ENCODE measurements around the gene DUS2.

DNA sequence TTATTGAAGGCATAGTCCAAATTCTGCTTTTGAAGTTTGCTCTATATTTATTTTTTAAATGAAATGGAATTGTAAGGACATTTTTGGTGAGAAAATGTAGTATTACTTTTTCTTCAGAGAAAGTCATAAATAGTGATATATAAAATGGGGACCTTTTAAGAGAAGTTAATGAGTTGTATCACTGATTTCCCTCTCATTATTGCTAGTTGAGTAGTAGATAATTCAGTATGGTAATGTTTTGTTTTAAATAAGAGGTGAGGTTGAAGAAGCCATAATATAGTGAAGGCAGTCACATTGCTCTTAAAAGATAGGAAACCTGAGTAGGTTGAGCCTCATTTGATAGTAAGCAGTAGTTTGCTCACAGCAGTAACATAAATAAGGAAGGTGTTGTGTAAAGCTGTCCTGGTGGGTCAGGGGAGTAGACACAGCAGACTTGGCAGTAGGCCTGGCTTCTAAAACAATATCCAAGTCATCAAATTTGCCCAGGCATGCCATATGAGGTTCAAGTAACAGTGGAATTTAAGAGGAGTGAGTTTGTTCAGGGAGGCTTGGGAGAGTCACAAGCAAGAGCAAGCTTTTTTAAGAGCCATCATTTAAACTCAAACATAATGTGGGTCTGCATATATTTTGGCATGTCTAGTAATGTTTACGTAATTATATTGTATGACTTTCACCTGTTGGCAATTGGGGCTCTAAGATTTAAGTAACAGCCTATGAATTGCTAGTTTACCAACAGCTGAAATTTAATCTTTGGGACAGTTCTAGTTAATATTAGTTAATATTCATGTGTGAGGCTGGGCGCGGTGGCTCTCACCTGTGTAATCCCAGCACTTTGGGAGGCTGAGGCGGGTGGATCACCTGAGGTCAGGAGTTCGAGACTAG lies 68.5 kb downstream of the DUS2 start:
- TF ChIP-seq, protein P1, sequence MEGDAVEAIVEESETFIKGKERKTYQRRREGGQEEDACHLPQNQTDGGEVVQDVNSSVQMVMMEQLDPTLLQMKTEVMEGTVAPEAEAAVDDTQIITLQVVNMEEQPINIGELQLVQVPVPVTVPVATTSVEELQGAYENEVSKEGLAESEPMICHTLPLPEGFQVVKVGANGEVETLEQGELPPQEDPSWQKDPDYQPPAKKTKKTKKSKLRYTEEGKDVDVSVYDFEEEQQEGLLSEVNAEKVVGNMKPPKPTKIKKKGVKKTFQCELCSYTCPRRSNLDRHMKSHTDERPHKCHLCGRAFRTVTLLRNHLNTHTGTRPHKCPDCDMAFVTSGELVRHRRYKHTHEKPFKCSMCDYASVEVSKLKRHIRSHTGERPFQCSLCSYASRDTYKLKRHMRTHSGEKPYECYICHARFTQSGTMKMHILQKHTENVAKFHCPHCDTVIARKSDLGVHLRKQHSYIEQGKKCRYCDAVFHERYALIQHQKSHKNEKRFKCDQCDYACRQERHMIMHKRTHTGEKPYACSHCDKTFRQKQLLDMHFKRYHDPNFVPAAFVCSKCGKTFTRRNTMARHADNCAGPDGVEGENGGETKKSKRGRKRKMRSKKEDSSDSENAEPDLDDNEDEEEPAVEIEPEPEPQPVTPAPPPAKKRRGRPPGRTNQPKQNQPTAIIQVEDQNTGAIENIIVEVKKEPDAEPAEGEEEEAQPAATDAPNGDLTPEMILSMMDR (IDR thresholded peaks at IDR 0.05; ENCODE audit: low read depth, low read length, missing input control) = no peak
- TF ChIP-seq RXRA (IDR thresholded peaks at IDR 0.05) (peak in 1 of 2 donors; percentile 7), YY1 (IDR thresholded peaks at IDR 0.05) (no peak), GABPA (IDR thresholded peaks at IDR 0.05 in 1 of 2, conservative IDR thresholded peaks at IDR 0.05 in 1 of 2) (no peak), RAD21 (IDR thresholded peaks at IDR 0.05) (peak in 1 of 2 donors; percentile 16), JUND (IDR thresholded peaks at IDR 0.05) (no peak), TAF1 (conservative IDR thresholded peaks at IDR 0.05) (no peak), SP1 (IDR thresholded peaks at IDR 0.05) (no peak)
- TF ChIP-seq, protein P2, sequence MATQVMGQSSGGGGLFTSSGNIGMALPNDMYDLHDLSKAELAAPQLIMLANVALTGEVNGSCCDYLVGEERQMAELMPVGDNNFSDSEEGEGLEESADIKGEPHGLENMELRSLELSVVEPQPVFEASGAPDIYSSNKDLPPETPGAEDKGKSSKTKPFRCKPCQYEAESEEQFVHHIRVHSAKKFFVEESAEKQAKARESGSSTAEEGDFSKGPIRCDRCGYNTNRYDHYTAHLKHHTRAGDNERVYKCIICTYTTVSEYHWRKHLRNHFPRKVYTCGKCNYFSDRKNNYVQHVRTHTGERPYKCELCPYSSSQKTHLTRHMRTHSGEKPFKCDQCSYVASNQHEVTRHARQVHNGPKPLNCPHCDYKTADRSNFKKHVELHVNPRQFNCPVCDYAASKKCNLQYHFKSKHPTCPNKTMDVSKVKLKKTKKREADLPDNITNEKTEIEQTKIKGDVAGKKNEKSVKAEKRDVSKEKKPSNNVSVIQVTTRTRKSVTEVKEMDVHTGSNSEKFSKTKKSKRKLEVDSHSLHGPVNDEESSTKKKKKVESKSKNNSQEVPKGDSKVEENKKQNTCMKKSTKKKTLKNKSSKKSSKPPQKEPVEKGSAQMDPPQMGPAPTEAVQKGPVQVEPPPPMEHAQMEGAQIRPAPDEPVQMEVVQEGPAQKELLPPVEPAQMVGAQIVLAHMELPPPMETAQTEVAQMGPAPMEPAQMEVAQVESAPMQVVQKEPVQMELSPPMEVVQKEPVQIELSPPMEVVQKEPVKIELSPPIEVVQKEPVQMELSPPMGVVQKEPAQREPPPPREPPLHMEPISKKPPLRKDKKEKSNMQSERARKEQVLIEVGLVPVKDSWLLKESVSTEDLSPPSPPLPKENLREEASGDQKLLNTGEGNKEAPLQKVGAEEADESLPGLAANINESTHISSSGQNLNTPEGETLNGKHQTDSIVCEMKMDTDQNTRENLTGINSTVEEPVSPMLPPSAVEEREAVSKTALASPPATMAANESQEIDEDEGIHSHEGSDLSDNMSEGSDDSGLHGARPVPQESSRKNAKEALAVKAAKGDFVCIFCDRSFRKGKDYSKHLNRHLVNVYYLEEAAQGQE (IDR thresholded peaks at IDR 0.05) = no peak
- TF ChIP-seq, protein P3, sequence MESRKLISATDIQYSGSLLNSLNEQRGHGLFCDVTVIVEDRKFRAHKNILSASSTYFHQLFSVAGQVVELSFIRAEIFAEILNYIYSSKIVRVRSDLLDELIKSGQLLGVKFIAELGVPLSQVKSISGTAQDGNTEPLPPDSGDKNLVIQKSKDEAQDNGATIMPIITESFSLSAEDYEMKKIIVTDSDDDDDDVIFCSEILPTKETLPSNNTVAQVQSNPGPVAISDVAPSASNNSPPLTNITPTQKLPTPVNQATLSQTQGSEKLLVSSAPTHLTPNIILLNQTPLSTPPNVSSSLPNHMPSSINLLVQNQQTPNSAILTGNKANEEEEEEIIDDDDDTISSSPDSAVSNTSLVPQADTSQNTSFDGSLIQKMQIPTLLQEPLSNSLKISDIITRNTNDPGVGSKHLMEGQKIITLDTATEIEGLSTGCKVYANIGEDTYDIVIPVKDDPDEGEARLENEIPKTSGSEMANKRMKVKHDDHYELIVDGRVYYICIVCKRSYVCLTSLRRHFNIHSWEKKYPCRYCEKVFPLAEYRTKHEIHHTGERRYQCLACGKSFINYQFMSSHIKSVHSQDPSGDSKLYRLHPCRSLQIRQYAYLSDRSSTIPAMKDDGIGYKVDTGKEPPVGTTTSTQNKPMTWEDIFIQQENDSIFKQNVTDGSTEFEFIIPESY (IDR thresholded peaks at IDR 0.05) = no peak
- TF ChIP-seq, protein P4, sequence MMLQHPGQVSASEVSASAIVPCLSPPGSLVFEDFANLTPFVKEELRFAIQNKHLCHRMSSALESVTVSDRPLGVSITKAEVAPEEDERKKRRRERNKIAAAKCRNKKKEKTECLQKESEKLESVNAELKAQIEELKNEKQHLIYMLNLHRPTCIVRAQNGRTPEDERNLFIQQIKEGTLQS (IDR thresholded peaks at IDR 0.05) = no peak
- TF ChIP-seq, protein P5, sequence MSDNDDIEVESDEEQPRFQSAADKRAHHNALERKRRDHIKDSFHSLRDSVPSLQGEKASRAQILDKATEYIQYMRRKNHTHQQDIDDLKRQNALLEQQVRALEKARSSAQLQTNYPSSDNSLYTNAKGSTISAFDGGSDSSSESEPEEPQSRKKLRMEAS (IDR thresholded peaks at IDR 0.05) = no peak
